Ishikawa (cell line): Measurements from ENCODE around the gene VAMP7.

Experiments used
- CEBPB ChIP-seq: IDR thresholded peaks from 2 replicates; pipeline ENCODE4 v1.6.1; 2012
- CREB1 ChIP-seq: IDR thresholded peaks from 2 replicates; pipeline ENCODE4 v1.6.1; 2012; ENCODE audit warnings: low read depth
- EGR1 ChIP-seq: IDR thresholded peaks from 2 replicates; pipeline ENCODE4 v1.6.1; 2012
- EP300 ChIP-seq: IDR thresholded peaks from 2 replicates; pipeline ENCODE4 v1.6.1; 2012; ENCODE audit warnings: borderline replicate concordance
- FOXM1 ChIP-seq: IDR thresholded peaks from 2 replicates; pipeline ENCODE4 v1.6.1; 2012; ENCODE audit warnings: low read depth, borderline replicate concordance
- MAX ChIP-seq: IDR thresholded peaks from 2 replicates; pipeline ENCODE4 v1.6.1; 2012
- NFIC ChIP-seq: IDR thresholded peaks from 2 replicates; pipeline ENCODE4 v1.6.1; 2012
- RAD21 ChIP-seq: IDR thresholded peaks from 2 replicates; pipeline ENCODE4 v1.6.1; 2012; ENCODE audit warnings: low read depth
- TAF1 ChIP-seq: IDR thresholded peaks from 2 replicates; pipeline ENCODE4 v1.6.1; 2012; ENCODE audit warnings: low read depth, mild to moderate bottlenecking
- TCF12 ChIP-seq: IDR thresholded peaks from 2 replicates; pipeline ENCODE4 v1.6.1; 2012; ENCODE audit warnings: low read depth
- TEAD4 ChIP-seq: IDR thresholded peaks from 2 replicates; pipeline ENCODE4 v1.6.1; 2012
- USF1 ChIP-seq: IDR thresholded peaks from 2 replicates; pipeline ENCODE4 v1.6.1; 2012
- YY1 ChIP-seq: IDR thresholded peaks from 2 replicates; pipeline ENCODE4 v1.6.1; 2012; ENCODE audit warnings: low read depth
- ZBTB7A ChIP-seq: IDR thresholded peaks from 2 replicates; pipeline ENCODE4 v1.6.1; 2012; ENCODE audit warnings: low read depth
- TF ChIP-seq, protein P1 (sequence below): IDR thresholded peaks from 2 replicates; pipeline ENCODE4 v1.6.1; 2012; ENCODE audit warnings: low read depth, mild to moderate bottlenecking

The VAMP7 gene

GRCh38 chrX:155968326-155968661, 87.1 kb downstream of the VAMP7 start:
- TF ChIP-seq FOXM1 (no peak), MAX (no peak), CEBPB (no peak)

GRCh38 chrX:155968791-155969190, 87.6 kb downstream of the VAMP7 start:
- TF ChIP-seq ZBTB7A = no peak
- TF ChIP-seq EP300 = no peak
- no peak for TF ChIP-seq NFIC
- TF ChIP-seq TEAD4 = no peak
- TF ChIP-seq FOXM1 = no peak
- TF ChIP-seq TCF12 = no peak
- TF ChIP-seq MAX = no peak

DNA sequence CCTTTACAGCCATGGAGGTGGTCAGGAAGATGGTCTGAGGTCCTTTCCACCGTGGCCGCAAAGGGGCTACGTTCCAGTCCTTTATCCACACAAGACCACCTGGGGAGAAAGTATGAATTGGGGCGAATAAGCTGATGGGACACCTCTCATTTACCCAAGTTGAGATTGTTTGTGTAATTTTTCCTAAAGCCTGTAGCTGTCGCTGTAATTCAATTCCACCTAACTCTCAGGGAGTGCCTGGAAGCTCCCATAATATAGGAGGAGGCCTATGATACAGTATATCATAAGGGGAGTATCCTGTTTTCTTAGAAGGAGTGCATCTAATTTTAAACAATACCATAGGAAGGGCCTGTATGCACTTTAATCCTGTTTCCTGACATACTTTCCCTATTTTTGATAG, 90.5 kb downstream of the VAMP7 start:
- TF ChIP-seq RAD21 = peak; percentile 33

GRCh38 chrX:155983326-155983725, 102.2 kb downstream of the VAMP7 start:
- TF ChIP-seq RAD21 = no peak
- no peak for TF ChIP-seq TEAD4
- no peak for TF ChIP-seq EGR1
- TF ChIP-seq CEBPB = no peak
- TF ChIP-seq TAF1 = no peak

DNA sequence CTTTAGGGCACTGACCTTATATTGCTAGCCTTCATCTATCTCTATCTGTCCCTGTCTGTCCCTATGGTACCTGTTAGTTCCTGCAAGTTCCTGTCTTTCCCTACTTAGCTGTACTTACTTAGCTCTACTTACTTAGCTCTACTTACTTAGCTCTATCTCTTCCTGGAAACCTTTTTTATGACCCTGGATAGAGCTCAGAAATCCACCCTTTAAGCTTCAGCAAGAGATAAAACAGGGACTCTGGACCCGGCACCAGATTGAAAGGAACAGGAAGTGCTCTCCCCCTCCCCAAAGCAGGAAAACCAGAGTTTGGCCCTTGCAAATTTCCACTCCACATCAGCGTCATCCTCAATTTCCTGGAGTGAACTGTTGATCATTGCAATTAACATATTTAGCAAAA, 104.1 kb downstream of the VAMP7 start:
- TF ChIP-seq ZBTB7A = no peak

DNA sequence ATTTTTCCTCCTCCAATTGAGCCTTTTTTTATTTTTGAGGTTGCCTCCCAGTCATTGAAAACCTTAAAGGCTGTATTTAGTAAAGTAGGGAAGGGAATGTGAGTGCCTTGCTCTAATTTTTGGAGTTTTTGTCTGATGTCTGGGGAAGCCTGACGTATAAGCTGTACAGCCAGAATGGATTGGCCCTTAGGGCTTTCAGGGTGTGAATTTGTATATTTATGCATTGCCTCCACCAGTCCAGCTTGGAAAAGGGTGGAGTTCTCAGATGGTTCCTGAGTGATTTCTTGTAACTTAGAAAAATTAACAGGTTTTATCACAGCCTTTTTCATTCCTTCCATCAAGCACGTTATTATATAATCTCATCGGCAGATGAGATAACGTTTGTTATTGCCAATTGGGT, 107.7 kb downstream of the VAMP7 start:
- TF ChIP-seq ZBTB7A = no peak
- TF ChIP-seq TCF12 = no peak
- TF ChIP-seq CREB1 = no peak
- no peak for TF ChIP-seq YY1
- no peak for TF ChIP-seq USF1
- no peak for TF ChIP-seq EGR1
- TF ChIP-seq NFIC = no peak
- TF ChIP-seq TEAD4 = no peak
- TF ChIP-seq TAF1 = no peak
- TF ChIP-seq MAX = no peak
- TF ChIP-seq, protein P1, sequence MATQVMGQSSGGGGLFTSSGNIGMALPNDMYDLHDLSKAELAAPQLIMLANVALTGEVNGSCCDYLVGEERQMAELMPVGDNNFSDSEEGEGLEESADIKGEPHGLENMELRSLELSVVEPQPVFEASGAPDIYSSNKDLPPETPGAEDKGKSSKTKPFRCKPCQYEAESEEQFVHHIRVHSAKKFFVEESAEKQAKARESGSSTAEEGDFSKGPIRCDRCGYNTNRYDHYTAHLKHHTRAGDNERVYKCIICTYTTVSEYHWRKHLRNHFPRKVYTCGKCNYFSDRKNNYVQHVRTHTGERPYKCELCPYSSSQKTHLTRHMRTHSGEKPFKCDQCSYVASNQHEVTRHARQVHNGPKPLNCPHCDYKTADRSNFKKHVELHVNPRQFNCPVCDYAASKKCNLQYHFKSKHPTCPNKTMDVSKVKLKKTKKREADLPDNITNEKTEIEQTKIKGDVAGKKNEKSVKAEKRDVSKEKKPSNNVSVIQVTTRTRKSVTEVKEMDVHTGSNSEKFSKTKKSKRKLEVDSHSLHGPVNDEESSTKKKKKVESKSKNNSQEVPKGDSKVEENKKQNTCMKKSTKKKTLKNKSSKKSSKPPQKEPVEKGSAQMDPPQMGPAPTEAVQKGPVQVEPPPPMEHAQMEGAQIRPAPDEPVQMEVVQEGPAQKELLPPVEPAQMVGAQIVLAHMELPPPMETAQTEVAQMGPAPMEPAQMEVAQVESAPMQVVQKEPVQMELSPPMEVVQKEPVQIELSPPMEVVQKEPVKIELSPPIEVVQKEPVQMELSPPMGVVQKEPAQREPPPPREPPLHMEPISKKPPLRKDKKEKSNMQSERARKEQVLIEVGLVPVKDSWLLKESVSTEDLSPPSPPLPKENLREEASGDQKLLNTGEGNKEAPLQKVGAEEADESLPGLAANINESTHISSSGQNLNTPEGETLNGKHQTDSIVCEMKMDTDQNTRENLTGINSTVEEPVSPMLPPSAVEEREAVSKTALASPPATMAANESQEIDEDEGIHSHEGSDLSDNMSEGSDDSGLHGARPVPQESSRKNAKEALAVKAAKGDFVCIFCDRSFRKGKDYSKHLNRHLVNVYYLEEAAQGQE = no peak
- TF ChIP-seq RAD21 = no peak
- TF ChIP-seq FOXM1 = no peak
- no peak for TF ChIP-seq CEBPB
- TF ChIP-seq EP300 = no peak
